Suprapubic skin (tissue), 3 donors: ENCODE measurements around the gene MARCHF2.

ENCODE experiments used
- POLR2A ChIP-seq, 2 donors: fragments of 450-650 bp; IDR thresholded peaks; one replicate each; pipeline ENCODE4 v1.6.1; 2017; ENCODE audit warnings: antibody characterized with exemption in 2 of 2, mild to moderate bottlenecking in 2 of 2, moderate library complexity in 2 of 2
- TF ChIP-seq, protein P1 (sequence below), 2 donors: fragments of 200-600 bp in 1 of 2; fragments of 450-650 bp in 1 of 2; sonication (generic) in 1 of 2; IDR thresholded peaks; one replicate each; pipeline ENCODE4 v1.5.1; 2016 to 2019; ENCODE audit warnings: antibody characterized with exemption in 2 of 2, mild to moderate bottlenecking in 1 of 2, moderate library complexity in 1 of 2

GRCh38 chr19:8390617-8390981 is 22.5 kb upstream of the MARCHF2 start:
- TF ChIP-seq, protein P1, sequence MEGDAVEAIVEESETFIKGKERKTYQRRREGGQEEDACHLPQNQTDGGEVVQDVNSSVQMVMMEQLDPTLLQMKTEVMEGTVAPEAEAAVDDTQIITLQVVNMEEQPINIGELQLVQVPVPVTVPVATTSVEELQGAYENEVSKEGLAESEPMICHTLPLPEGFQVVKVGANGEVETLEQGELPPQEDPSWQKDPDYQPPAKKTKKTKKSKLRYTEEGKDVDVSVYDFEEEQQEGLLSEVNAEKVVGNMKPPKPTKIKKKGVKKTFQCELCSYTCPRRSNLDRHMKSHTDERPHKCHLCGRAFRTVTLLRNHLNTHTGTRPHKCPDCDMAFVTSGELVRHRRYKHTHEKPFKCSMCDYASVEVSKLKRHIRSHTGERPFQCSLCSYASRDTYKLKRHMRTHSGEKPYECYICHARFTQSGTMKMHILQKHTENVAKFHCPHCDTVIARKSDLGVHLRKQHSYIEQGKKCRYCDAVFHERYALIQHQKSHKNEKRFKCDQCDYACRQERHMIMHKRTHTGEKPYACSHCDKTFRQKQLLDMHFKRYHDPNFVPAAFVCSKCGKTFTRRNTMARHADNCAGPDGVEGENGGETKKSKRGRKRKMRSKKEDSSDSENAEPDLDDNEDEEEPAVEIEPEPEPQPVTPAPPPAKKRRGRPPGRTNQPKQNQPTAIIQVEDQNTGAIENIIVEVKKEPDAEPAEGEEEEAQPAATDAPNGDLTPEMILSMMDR (IDR thresholded peaks at IDR 0.05) = no peak
- no peak for TF ChIP-seq POLR2A (IDR thresholded peaks at IDR 0.05)
